ES-I3 (cell line): ENCODE data around the gene LRRC23.

ENCODE experiments used
- H3K36me3 ChIP-seq: 2 replicates; pipeline ENCODE4 v1.6.1; 2013; ENCODE audit warnings: mild to moderate bottlenecking, low read length, control low read depth, moderate library complexity; ENCODE audit not compliant: insufficient read depth
- H3K4me1 ChIP-seq: 2 replicates; pipeline ENCODE4 v1.6.1; 2013; ENCODE audit warnings: mild to moderate bottlenecking, control low read depth, low read length; ENCODE audit not compliant: insufficient read depth
- H3K9ac ChIP-seq: 2 replicates; pipeline ENCODE4 v1.6.1; 2013; ENCODE audit warnings: low read depth, mild to moderate bottlenecking, low read length, moderate library complexity
- H3K9me3 ChIP-seq: 2 replicates; pipeline ENCODE4 v1.6.1; 2013; ENCODE audit warnings: mild to moderate bottlenecking, low read length, moderate library complexity; ENCODE audit not compliant: control insufficient read depth, insufficient read depth

LRRC23 gene

DNA sequence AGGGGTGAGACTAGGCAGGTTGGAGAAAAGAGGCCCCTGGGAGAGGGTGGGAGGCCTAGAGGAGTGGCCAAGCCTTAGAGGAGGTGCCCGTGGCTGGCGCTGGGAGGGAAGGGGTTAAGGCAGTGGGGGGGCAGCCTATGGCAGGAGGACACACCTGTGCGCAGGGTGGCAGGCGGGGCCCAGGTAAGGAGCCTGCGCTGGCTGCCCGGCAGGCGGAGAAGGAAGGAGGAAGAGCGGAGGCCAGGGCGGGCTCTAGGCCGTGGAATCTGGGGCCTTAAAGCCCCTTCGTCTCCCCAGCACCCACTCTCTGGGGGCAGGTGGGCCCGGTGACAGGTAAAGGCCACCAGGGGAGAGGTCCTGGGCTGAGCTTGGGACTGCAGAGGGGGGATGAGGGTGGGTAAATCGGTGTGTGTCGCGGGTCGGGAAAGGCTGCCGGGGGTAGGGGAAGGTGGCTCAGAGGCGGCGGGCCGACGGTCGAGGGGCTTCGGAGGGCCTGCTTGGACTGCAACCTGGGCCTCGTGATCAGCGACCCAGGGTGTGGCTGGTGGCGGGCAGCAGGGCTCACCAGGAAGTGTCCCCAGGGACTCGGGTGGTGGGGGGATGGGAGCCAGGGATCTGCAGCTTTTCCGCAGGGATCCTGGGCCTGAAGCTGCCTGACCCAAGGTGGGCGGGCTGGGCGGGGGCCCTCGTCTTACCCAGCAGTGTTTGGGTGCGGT lies 58.6 kb downstream of the LRRC23 start:
- Histone ChIP-seq H3K36me3 (peaks cover 17% of the 10 kb centered on the region), H3K9me3 (no peaks in the 10 kb centered on the region), H3K9ac (peak overlapping the region; percentile 74), H3K4me1 (peaks cover 15% of the 10 kb centered on the region; the same call in 1 of the 2 replicates)
